GM23338 (cell line): Measurements from ENCODE around the gene TMIGD3.

ENCODE experiments used
- CREB1 ChIP-seq: fragments of 250-450 bp; sonication (Bioruptor Pico); IDR thresholded peaks from 2 replicates; pipeline ENCODE4 v1.5.0; 2020; ENCODE audit warnings: low read depth, mild to moderate bottlenecking, moderate library complexity
- EZH2 ChIP-seq: fragments of 200-600 bp; sonication (generic); IDR thresholded peaks from one replicate; pipeline ENCODE4 v1.8.0; 2017; ENCODE audit warnings: antibody characterized with exemption, mild to moderate bottlenecking, low read depth; ENCODE audit not compliant: unreplicated experiment
- EZH2phosphoT487 ChIP-seq: fragments of 200-600 bp; sonication (generic); IDR thresholded peaks from one replicate; pipeline ENCODE4 v1.8.1; 2018; ENCODE audit warnings: antibody characterized with exemption; ENCODE audit not compliant: unreplicated experiment
- JUNB ChIP-seq: IDR thresholded peaks from one replicate; pipeline ENCODE4 v1.6.1; 2016; ENCODE audit warnings: antibody characterized with exemption; ENCODE audit not compliant: unreplicated experiment
- POLR2AphosphoS5 ChIP-seq: IDR thresholded peaks from 2 replicates; pipeline ENCODE4 v1.6.1; 2016; ENCODE audit warnings: antibody characterized with exemption, low read depth
- STAT1 ChIP-seq: IDR thresholded peaks from one replicate; pipeline ENCODE4 v1.6.1; 2016; ENCODE audit warnings: antibody characterized with exemption; ENCODE audit not compliant: unreplicated experiment
- ZNF114 ChIP-seq: fragments of 250-450 bp; sonication (Bioruptor Pico); IDR thresholded peaks from 2 replicates; pipeline ENCODE4 v1.5.0; 2020; ENCODE audit warnings: mild to moderate bottlenecking, moderate library complexity
- ZNF331 ChIP-seq: fragments of 250-450 bp; sonication (Bioruptor Pico); IDR thresholded peaks from 2 replicates; pipeline ENCODE4 v1.5.0; 2020; ENCODE audit warnings: low read depth, mild to moderate bottlenecking, moderate library complexity
- TF ChIP-seq, protein P1 (sequence below): IDR thresholded peaks from one replicate; pipeline ENCODE4 v1.6.1; 2018; ENCODE audit warnings: antibody characterized with exemption; ENCODE audit not compliant: unreplicated experiment
- TF ChIP-seq, protein P2 (sequence below), 2 experiments: fragments of 200-600 bp in 1 of 2; sonication (generic) in 1 of 2; conservative IDR thresholded peaks; 2 replicates each; pipeline versions ENCODE4 v1.5.1 to v1.6.1; 2016 to 2017; ENCODE audit warnings: antibody characterized with exemption in 2 of 2, low read depth in 2 of 2, mild to moderate bottlenecking in 2 of 2, moderate library complexity in 1 of 2
- TF ChIP-seq, protein P3 (sequence below): IDR thresholded peaks from 2 replicates; pipeline ENCODE4 v1.6.1; 2016; ENCODE audit warnings: antibody characterized with exemption

DNA sequence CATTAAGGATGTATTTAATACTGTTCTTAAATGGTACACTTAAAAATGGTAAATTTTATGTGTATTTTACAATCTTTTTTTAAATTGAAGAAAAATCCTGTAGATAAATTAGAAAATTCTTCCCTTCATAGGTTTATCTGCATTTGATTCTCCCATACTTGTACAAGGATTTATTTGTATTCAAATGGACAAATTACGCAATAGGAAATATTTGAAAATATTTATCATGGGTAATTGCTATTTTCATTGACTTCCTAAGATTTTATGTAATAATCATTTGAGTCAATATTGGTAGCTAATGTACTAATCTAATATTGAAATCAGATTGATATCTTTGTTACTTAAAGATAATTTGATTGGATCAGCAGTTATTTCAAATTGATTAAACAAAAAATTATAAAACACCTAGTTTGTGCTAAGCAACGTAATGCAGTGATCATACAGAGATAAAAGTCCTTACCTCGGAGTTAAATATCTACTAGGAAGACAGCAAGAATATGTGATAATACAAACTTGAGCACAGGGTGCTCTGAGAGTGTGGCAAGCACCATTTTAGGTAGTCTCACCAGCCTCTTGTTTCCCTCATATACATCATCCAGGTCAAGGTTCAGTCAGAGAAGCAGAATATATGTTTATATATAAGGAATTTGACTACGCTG, 40.9 kb downstream of the TMIGD3 start:
- TF ChIP-seq JUNB: no peak
- TF ChIP-seq, protein P1, sequence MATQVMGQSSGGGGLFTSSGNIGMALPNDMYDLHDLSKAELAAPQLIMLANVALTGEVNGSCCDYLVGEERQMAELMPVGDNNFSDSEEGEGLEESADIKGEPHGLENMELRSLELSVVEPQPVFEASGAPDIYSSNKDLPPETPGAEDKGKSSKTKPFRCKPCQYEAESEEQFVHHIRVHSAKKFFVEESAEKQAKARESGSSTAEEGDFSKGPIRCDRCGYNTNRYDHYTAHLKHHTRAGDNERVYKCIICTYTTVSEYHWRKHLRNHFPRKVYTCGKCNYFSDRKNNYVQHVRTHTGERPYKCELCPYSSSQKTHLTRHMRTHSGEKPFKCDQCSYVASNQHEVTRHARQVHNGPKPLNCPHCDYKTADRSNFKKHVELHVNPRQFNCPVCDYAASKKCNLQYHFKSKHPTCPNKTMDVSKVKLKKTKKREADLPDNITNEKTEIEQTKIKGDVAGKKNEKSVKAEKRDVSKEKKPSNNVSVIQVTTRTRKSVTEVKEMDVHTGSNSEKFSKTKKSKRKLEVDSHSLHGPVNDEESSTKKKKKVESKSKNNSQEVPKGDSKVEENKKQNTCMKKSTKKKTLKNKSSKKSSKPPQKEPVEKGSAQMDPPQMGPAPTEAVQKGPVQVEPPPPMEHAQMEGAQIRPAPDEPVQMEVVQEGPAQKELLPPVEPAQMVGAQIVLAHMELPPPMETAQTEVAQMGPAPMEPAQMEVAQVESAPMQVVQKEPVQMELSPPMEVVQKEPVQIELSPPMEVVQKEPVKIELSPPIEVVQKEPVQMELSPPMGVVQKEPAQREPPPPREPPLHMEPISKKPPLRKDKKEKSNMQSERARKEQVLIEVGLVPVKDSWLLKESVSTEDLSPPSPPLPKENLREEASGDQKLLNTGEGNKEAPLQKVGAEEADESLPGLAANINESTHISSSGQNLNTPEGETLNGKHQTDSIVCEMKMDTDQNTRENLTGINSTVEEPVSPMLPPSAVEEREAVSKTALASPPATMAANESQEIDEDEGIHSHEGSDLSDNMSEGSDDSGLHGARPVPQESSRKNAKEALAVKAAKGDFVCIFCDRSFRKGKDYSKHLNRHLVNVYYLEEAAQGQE: no peak
- no peak for TF ChIP-seq EZH2
- TF ChIP-seq CREB1 (CRISPR knock-in tag): no peak
- TF ChIP-seq, protein P2, sequence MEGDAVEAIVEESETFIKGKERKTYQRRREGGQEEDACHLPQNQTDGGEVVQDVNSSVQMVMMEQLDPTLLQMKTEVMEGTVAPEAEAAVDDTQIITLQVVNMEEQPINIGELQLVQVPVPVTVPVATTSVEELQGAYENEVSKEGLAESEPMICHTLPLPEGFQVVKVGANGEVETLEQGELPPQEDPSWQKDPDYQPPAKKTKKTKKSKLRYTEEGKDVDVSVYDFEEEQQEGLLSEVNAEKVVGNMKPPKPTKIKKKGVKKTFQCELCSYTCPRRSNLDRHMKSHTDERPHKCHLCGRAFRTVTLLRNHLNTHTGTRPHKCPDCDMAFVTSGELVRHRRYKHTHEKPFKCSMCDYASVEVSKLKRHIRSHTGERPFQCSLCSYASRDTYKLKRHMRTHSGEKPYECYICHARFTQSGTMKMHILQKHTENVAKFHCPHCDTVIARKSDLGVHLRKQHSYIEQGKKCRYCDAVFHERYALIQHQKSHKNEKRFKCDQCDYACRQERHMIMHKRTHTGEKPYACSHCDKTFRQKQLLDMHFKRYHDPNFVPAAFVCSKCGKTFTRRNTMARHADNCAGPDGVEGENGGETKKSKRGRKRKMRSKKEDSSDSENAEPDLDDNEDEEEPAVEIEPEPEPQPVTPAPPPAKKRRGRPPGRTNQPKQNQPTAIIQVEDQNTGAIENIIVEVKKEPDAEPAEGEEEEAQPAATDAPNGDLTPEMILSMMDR (conservative IDR thresholded peaks at IDR 0.05; ENCODE audit: low read depth in 2 of 2): no peak
- no peak for TF ChIP-seq POLR2AphosphoS5
- TF ChIP-seq, protein P3, sequence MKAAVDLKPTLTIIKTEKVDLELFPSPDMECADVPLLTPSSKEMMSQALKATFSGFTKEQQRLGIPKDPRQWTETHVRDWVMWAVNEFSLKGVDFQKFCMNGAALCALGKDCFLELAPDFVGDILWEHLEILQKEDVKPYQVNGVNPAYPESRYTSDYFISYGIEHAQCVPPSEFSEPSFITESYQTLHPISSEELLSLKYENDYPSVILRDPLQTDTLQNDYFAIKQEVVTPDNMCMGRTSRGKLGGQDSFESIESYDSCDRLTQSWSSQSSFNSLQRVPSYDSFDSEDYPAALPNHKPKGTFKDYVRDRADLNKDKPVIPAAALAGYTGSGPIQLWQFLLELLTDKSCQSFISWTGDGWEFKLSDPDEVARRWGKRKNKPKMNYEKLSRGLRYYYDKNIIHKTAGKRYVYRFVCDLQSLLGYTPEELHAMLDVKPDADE: no peak
- TF ChIP-seq EZH2phosphoT487: no peak
- no peak for TF ChIP-seq ZNF331
- no peak for TF ChIP-seq ZNF114 (CRISPR knock-in tag)
- no peak for TF ChIP-seq STAT1
